ENCODE measurements around the gene KRT80. TPM values are rescaled to one million over a fixed set of nuclear protein-coding genes. Genes with fewer than 3 reads are reported as not detected.

KRT80 gene
- polyA plus RNA-seq, 3 donors: 0.18 to 0.52 (median 0.37) TPM

- H3K27ac Mint-ChIP-seq: peak overlapping the region in 6 of 7 donors; percentile 77 to 96 (median 92)
These were observed 6.3 kb downstream of the KRT80 start for GRCh38 chr12:52185400-52185967.

GRCh38 chr12:52184813-52185212 lies 7.0 kb downstream of the KRT80 start:
- Mint-ChIP-seq H3K36me3 (peaks cover 1 to 5% of the 10 kb centered on the region in 2 donors), H3K9me3 (peaks cover 0 to 2% (median 0%) of the 10 kb centered on the region in 7 donors), H3K4me3 (no peak overlapping the region), H3K27me3 (ENCODE audit: low read depth in 3 of 3) (peaks cover 0 to 6% (median 5%) of the 10 kb centered on the region in 3 donors), H3K27ac (peak overlapping the region in 2 of 7 donors; percentile 48 to 55), H3K4me1 (peaks cover 71% of the 10 kb centered on the region)
- Histone ChIP-seq H3K79me2 (ENCODE audit: insufficient read depth, low read length) (no peaks in the 10 kb centered on the region), H3K4me3 (replicated peaks in 1 of 3; ENCODE audit: low read depth in 2 of 3, low read length in 3 of 3) (no peak overlapping the region), H3K9ac (ENCODE audit: insufficient read depth, low read length, poor library complexity, severe bottlenecking) (no peak overlapping the region), H3K27me3 (ENCODE audit: control insufficient read depth in 2 of 2, insufficient read depth in 2 of 2, low read length in 2 of 2) (no peaks in the 10 kb centered on the region), H3K9me3 (replicated peaks in 1 of 2; ENCODE audit: control insufficient read depth in 1 of 2, insufficient read depth in 1 of 2, low read length in 2 of 2) (no peaks in the 10 kb centered on the region), H3K36me3 (replicated peaks in 1 of 2; ENCODE audit: control insufficient read depth in 1 of 2, insufficient read depth in 2 of 2, low read length in 2 of 2) (no peaks in the 10 kb centered on the region), H3K27ac (ENCODE audit: low read depth in 1 of 2, low read length in 2 of 2) (no peak overlapping the region), H4K20me1 (ENCODE audit: insufficient read depth, low read length) (no peaks in the 10 kb centered on the region), H3K4me1 (ENCODE audit: control insufficient read depth in 1 of 2, insufficient read depth in 2 of 2, low read length in 2 of 2) (peaks cover 67 to 72% of the 10 kb centered on the region in 2 donors), H2AFZ (ENCODE audit: insufficient read depth, low read depth, low read length, poor library complexity, severe bottlenecking) (no peak overlapping the region), H3K4me2 (replicated peaks; ENCODE audit: extremely low read depth, low read length, poor library complexity, severe bottlenecking) (no peak overlapping the region)
- 59% methylated on average over 5 of the region's 6 CpGs for WGBS (ENCODE audit: insufficient coverage)
- intact Hi-C loops (cut with micrococcal nuclease): no loop called here
- no peak for TF ChIP-seq CTCF (IDR thresholded peaks at IDR 0.05)
- DNase-seq: no peak

More at GRCh38 chr12:52185400-52185967, 6.3 kb downstream of the KRT80 start:
- no peak for TF ChIP-seq CTCF (IDR thresholded peaks at IDR 0.05)
- no peaks in the 10 kb centered on the region for H3K79me2 ChIP-seq (ENCODE audit: insufficient read depth, low read length)
- H3K27me3 Mint-ChIP-seq (ENCODE audit: low read depth in 3 of 3): peaks cover 0 to 3% (median 3%) of the 10 kb centered on the region in 3 donors
- no peaks in the 10 kb centered on the region for H3K36me3 ChIP-seq (replicated peaks in 1 of 2; ENCODE audit: control insufficient read depth in 1 of 2, insufficient read depth in 2 of 2, low read length in 2 of 2)
- H3K9ac ChIP-seq (ENCODE audit: insufficient read depth, low read length, poor library complexity, severe bottlenecking): peak overlapping the region; percentile 1
- H3K36me3 Mint-ChIP-seq: peaks cover 0 to 3% of the 10 kb centered on the region in 2 donors
- no peaks in the 10 kb centered on the region for H3K27me3 ChIP-seq (ENCODE audit: control insufficient read depth in 2 of 2, insufficient read depth in 2 of 2, low read length in 2 of 2)
- intact Hi-C loops (cut with micrococcal nuclease): no loop called here
- H3K9me3 ChIP-seq (replicated peaks in 1 of 2; ENCODE audit: control insufficient read depth in 1 of 2, insufficient read depth in 1 of 2, low read length in 2 of 2): no peaks in the 10 kb centered on the region
- peaks cover 78% of the 10 kb centered on the region for H3K4me1 Mint-ChIP-seq
- H4K20me1 ChIP-seq (ENCODE audit: insufficient read depth, low read length): no peaks in the 10 kb centered on the region
- 93% methylated on average over 16 of the region's 16 CpGs for WGBS (ENCODE audit: insufficient coverage)
- H3K4me3 Mint-ChIP-seq: no peak overlapping the region
- H3K9me3 Mint-ChIP-seq: no peaks in the 10 kb centered on the region
- H3K4me3 ChIP-seq (replicated peaks in 1 of 3; ENCODE audit: low read depth in 2 of 3, low read length in 3 of 3): no peak overlapping the region
- DNase-seq: no peak
- peaks cover 73 to 79% of the 10 kb centered on the region in 2 donors for H3K4me1 ChIP-seq (ENCODE audit: control insufficient read depth in 1 of 2, insufficient read depth in 2 of 2, low read length in 2 of 2)
- H3K4me2 ChIP-seq (replicated peaks; ENCODE audit: extremely low read depth, low read length, poor library complexity, severe bottlenecking): no peak overlapping the region
- H3K27ac ChIP-seq (ENCODE audit: low read depth in 1 of 2, low read length in 2 of 2): peak overlapping the region; percentile 80 to 81
- H2AFZ ChIP-seq (ENCODE audit: insufficient read depth, low read depth, low read length, poor library complexity, severe bottlenecking): no peak overlapping the region
